ENCODE data around the gene EML6.
"Not testable (repeated sequence)": the region's sequence is repeated elsewhere in the genome, so short reads cannot be mapped to it uniquely, and the experiment has no call there.

EML6 gene

GRCh38 chr2:54805255-54805654, 81.8 kb downstream of the EML6 start:
- no peak for DNase-seq (ENCODE audit: low read depth)

DNA sequence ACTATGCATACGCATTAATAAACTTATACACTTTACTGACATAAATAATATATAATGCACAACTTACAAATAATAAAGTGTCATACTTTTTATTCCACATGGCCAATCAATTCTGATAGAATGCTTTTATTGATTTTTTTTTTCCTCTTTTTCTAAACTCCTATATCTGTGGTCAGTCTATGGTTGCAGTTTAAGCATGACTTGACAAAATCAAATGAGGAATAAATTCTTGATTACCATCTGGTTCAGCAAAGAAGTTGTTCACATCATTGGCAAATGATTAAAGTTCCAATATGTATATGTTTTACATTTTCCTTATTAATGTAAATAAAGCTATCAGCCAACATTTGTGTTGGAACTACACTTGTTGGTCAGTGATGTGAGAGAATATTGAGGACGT, 83.5 kb downstream of the EML6 start:
- DNase-seq (ENCODE audit: low read depth), result no peak

DNA sequence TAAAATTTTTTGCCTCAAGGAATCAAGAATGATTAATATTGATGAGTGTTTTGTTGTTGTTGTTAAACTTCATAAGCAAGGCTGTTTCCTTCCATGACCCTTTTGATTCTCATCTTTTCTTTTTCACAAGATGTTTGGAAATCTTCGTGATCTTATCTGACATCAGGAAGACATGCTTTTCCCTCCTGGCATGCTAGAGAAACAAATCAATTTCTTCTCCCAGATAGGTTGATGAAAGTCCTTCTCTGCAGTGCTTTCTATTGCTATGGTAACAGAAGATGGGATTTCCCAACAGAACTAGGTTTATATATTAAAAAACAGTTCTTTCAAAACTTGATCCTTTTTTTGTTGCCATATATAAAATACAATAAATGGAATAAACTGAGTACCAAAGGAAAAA, 85.2 kb downstream of the EML6 start:
- DNase-seq (ENCODE audit: low read depth), result no peak

- DNase-seq (ENCODE audit: low read depth), result no peak
Measured at GRCh38 chr2:54809819-54810218, 86.4 kb downstream of the EML6 start.

DNA sequence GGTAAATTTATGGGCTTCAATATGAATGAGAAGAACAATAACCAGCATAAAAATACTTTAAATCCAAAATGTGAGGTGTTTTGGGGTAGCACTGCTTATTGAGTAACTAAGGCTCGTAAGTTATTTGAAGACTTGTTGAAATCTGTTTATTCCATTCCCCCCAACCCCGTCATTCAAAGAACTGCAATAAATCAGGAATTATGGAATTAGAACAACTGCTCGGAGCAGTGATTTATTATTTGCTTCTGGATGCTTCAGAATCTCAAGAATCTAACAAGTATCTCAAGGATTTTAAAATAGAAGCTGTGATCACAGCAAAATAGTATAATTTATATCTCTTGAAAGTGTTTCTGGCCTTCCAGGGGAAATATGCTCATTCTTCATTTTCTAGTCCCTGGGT, 86.8 kb downstream of the EML6 start:
- DNase-seq (ENCODE audit: low read depth), result no peak

- DNase-seq (ENCODE audit: low read depth), result no peak
Measured at GRCh38 chr2:54813584-54813983, 90.1 kb downstream of the EML6 start.

DNA sequence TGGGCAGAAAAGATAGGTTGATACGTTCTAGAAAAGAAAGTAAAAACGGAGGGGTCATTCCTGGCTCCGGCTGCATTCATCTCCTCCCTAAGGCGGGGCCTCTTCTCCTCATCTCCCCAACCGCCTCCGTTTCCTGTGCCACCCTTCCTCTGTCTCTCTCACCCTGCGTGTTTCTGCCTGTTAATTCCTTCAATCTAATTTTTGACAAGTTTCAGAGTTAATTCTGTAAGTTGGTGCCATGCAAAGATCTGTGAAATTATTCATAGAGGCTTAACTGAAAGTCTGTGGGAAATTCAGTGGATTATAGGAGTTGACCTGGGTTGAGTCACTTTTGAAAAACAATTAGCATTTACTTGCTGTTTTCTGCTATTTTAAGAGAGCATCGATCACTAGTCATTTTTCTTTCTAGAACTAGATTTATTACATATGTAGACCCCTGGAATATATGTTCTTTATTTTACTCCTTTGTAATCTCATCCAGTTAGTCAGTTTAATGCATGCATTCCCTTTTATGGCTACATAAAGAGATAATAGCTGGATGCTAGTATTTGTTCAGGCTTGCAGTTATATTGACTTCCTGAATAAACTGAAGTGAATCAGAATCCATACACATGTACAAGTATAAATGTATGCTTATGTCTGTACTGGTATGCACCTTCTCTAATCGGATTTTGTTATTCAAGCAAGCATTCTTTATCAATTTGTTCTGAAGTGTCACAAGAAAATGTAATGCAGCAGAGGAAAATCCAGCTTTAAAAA, 91.1 kb downstream of the EML6 start:
- no peak for DNase-seq (ENCODE audit: low read depth)

- no peak for DNase-seq (ENCODE audit: low read depth)
Measured at GRCh38 chr2:54815148-54815539, 91.7 kb downstream of the EML6 start.

DNA sequence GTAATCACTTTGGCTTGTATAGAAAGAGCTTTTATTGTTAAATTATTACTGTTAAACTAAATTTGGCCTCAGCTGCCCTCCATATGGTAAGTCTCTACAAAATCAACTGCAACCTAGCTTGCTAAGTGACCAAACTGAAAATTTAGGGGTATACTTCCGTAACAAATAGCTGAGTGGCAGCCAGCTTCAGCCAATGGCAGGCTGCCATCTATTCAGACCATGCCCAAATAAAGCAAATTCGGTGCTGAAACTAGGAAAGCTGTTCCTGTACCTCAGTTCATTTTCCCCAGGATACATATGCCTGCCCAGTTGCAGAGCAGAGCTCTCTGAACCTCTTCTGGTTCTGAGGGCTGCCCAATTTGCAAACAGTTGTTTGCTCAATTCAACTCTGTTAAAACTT, 94.8 kb downstream of the EML6 start:
- DNase-seq (ENCODE audit: low read depth), result no peak

DNA sequence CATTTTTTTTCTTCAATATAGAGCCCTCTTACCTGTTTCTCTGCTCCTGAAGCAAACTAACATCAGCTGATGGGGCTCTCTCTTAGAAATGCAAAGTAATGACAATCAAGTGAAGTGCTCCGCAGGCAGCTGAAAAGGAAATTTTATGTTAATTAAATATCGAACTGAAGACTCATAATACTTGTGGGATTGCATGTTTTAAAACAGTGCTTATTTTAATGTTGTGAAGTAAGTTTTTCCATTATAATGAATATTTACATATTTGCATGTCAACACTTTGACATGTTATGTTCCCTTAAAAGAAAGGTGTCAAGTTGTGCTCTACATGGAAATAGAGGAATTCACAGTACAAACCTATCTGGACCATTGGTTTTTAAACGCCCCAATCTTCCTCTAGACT, 97.1 kb downstream of the EML6 start:
- DNase-seq (ENCODE audit: low read depth), result no peak

- no peak for DNase-seq (ENCODE audit: low read depth)
Measured at GRCh38 chr2:54824567-54824966, 101.1 kb downstream of the EML6 start.

DNA sequence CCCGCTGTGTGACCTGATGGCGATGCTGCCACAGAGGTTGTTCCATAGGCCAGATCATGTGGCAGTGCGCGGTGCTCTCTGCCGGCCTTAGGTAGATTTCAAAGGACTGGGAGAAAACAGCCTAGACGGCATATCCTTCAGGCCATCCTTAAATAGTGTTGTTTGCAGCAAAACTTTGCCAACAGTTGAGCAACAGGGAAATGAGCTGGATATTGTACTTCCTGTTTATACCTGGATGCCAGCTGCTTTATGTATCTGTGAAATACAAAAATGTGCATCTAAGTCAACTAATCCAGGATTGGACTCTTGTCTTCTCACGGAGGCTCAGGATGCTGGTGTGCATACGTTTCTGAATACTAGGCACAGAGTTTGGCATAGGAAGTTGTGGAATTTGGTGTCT, 107.1 kb downstream of the EML6 start:
- DNase-seq (ENCODE audit: low read depth), result no peak

DNA sequence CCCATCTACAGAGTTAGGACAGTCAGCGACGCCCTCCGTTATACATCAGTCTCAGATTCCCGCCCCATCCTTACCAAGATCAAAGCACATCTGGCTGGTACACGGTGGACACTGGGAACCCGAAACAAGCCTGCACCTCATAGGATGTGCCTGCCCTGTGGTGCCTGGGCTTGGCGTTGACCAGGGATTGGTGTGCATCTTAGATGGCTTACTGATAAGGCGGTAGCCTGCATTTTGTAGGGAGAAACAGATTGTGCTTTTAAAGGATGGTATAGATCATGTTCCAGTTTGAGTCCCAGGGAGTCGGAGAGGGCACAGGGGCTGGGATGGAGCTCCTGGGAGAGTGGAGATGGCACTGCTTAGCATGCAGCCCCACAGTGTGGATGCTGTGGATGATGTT, 108.0 kb downstream of the EML6 start:
- no peak for DNase-seq (ENCODE audit: low read depth)

- DNase-seq (ENCODE audit: low read depth), result no peak
Measured at GRCh38 chr2:54834721-54835120, 111.3 kb downstream of the EML6 start.

GRCh38 chr2:54836477-54836876, 113.0 kb downstream of the EML6 start:
- DNase-seq (ENCODE audit: low read depth), result no peak

- DNase-seq (ENCODE audit: low read depth), result peak; percentile 42
Measured at GRCh38 chr2:54838585-54839035, 115.1 kb downstream of the EML6 start.

DNA sequence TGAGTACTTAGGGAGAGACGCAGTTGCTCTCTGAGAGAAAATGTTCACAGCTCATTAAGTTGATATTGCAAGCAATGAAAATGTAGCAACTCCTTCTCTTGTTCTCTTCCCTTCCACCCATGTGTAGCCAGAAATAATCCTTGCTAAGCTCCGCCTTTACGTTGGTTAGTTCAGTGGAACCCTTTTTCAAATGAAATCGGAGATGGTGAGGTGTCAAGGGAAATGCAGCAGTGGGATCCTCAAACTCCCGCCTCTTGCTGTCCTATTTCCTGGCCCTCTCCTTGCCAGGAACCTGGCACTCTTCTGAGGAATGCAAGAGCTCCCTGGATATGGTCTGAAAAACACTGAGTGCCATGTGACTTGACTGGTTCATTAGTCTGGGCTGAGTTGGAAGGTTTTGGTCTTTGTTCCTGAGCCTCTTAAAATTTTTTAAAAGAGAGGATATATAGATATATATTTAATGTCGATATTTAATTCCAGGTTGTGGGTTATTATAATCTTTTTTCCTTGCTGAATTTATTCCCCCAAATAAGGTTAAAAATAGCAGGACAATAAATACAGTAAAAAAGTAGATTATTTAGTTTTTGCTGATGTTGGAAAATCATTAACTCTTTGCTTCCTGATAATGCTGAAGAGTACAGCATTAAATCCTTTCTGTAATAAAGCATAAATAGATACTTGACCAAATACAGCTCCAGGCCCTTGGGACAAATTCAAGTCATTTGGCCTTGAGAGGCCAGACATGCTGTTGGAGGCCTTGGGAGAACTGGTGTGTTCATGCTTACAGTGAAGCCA, 116.2 kb downstream of the EML6 start:
- DNase-seq (ENCODE audit: low read depth), result no peak

DNA sequence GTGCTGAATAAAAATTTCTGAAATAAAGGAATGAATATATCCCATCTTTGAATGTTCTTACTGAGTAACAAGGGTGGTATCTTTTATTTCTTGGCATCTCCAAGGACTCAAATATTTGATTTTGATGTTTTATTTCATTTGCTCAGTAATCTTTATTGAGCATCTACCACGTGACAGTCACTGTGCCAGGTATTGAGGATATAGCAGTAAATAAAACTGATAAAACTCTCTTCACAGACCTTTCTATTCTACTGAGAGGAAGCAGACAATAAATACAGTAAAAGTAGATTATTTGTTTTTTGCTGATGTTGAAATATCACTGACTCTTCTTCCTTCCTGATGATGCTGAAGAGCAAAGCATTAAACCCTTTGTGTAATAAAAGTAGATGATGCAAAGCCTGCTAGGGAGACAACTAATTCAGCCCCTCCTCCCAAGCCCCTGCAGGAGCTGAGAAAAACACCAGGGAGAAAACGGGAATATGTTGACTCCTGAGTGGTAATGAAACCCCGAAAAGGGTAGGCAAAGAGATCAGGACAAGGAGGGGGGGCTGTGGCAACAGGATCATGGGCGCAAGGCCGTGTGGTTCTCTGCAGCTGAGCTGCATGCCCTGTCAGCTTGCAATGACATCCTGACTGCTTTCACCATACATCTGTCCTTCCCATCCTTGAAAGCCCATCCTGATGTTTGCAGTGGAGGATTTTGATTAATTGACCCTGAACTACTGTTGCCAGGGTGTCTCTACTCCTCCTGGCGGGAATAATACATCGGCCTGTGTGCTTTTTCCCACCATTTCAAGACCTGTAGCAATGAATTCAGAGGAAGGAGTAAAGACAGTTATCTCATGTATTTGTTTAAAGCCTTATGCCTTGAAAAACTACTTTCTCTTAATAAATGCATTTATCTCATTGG, 117.4 kb downstream of the EML6 start:
- DNase-seq (ENCODE audit: low read depth), result no peak

DNA sequence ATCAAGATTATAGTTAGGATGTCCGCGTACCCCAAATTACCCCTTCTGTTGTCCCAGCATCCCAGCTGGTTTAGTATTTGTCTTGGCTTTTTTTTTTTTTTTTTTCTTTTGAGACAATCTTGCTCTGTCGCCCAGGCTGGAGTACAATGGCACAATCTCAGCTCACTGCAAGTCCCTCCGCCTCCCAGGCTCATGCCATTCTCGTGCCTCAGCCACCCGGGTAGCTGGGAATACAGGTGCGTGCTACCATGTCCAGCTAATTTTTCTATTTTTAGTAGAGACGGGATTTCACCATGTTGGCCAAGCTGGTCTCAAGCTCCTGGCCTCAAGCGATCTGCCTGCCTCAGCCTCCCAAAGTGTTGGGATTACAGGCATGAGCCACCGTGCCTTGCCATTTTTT, 118.0 kb downstream of the EML6 start:
- not testable (repeated sequence) for DNase-seq (ENCODE audit: low read depth)

DNA sequence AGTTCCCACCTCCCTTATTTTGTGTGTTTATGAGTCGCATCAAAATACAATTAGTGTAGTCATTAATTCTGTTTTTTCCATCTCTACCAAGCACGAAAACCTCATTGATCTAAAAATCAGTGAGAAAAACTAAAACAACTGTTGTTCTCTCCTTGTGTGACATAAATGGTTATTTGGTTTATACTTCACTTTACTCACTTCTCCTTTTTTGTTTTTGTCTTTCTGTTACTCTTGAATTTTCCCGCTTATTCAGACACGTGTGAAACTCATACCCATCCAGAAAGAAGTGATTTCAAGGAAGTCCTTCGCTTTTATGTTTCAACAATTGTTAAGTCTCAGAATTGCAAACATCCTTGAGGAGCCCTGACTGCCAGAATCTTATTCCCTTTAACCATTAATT, 121.6 kb downstream of the EML6 start:
- DNase-seq (ENCODE audit: low read depth), result no peak

- DNase-seq (ENCODE audit: low read depth), result no peak
Measured at GRCh38 chr2:54845514-54845913, 122.1 kb downstream of the EML6 start.

Measured in activated T-helper 9 cell treated with anti-CD3 and anti-CD28 coated beads, Interleukin-2, amount 50 U/mL, for 16 hours (primary cell).